ENCODE data around the gene GEMIN7. TPM values are rescaled to one million over a fixed set of nuclear protein-coding genes. Genes with fewer than 3 reads are reported as not detected.

GEMIN7 gene
- total and polyA plus RNA-seq, 11 donors = 11.4 to 40.8 (median 17.2) TPM

GRCh38 chr19:45035755-45036154, 43.3 kb upstream of the GEMIN7 start:
- WGBS, 4 donors = 93 to 97% (median 95%) methylated on average over 6 of the region's 6 CpGs
- no peak for ATAC-seq
- Histone ChIP-seq H3K27ac (no peak overlapping the region), H3K36me3 (peaks cover 0 to 82% (median 44%) of the 10 kb centered on the region in 9 donors), H3K27me3 (no peaks in the 10 kb centered on the region), H3K4me3 (no peak overlapping the region), H3K9me3 (peaks cover 0 to 4% (median 0%) of the 10 kb centered on the region in 12 donors), H3K4me1 (peaks cover 6 to 21% (median 19%) of the 10 kb centered on the region in 12 donors)
- intact Hi-C loops (cut with DNase I) = loop anchor here in 1 of 10 donors (5.0 kb wide), 1 partner anchor 42 kb away; the partner anchor contains the start of genes GEMIN7 and ZNF296
- TF ChIP-seq POLR2A (IDR thresholded peaks at IDR 0.05) (no peak), CTCF (IDR thresholded peaks at IDR 0.05) (no peak)
- DNase-seq = no peak

GRCh38 chr19:45037393-45038169, 41.5 kb upstream of the GEMIN7 start:
- no peak overlapping the region for H3K4me3 ChIP-seq
- TF ChIP-seq POLR2A (IDR thresholded peaks at IDR 0.05) = no peak
- no peak for TF ChIP-seq CTCF (IDR thresholded peaks at IDR 0.05)
- peaks cover 6 to 38% (median 31%) of the 10 kb centered on the region in 12 donors for H3K4me1 ChIP-seq
- H3K36me3 ChIP-seq = peaks cover 0 to 82% (median 50%) of the 10 kb centered on the region in 9 donors
- peak overlapping the region in 1 of 12 donors; percentile 97 for H3K27ac ChIP-seq
- H3K9me3 ChIP-seq = peaks cover 0 to 4% (median 0%) of the 10 kb centered on the region in 12 donors
- no peaks in the 10 kb centered on the region for H3K27me3 ChIP-seq
- WGBS, 4 donors = 90 to 95% (median 93%) methylated on average over 26 to 37 of the region's 37 CpGs
- DNase-seq (no peak), ATAC-seq (no peak)
- intact Hi-C loops (cut with DNase I) = loop anchor here in 3 of 10 donors (2.0 to 5.0 kb wide), 2 partner anchors 35 to 40 kb away; partner anchors contain the start of genes GEMIN7 (in 1 of the 3) and ZNF296 (in 1 of the 3)

- intact Hi-C loops (cut with DNase I) = loop anchor here in 3 of 10 donors (1.0 to 5.0 kb wide), 3 partner anchors 36 to 84 kb away; partner anchors contain the start of genes CLPTM1 (in 1 of the 3), GEMIN7 (in 1 of the 3) and ZNF296 (in 1 of the 3)
Measured at GRCh38 chr19:45038931-45039893, 39.8 kb upstream of the GEMIN7 start, which contains the start of gene CLASRP. CLASRP (plus strand) TSS chr19:45039045; CDS start chr19:45040213, 1,168 bp downstream.

More at GRCh38 chr19:45038931-45039893, 39.8 kb upstream of the GEMIN7 start, which contains the start of gene CLASRP:
- Histone ChIP-seq H3K27ac (peak within 1 kb of the TSS; percentile 90 to 97 (median 96)), H3K36me3 (peaks cover 0 to 80% (median 52%) of the 10 kb centered on the region in 9 donors), H3K4me3 (peak within 1 kb of the TSS; percentile 73 to 99 (median 91)), H3K27me3 (no peaks in the 10 kb centered on the region), H3K9me3 (peaks cover 0 to 4% (median 0%) of the 10 kb centered on the region in 12 donors), H3K4me1 (peaks cover 6 to 40% (median 31%) of the 10 kb centered on the region in 12 donors)
- TF ChIP-seq CTCF (IDR thresholded peaks at IDR 0.05) (no peak), POLR2A (IDR thresholded peaks at IDR 0.05) (peak in 1 of 2 donors; percentile 88)
- 3% methylated on average over 58 to 62 of the region's 62 CpGs for WGBS, 4 donors
- peak; percentile 95 to 99 (median 98) for ATAC-seq
- peak; percentile 93 to 94 (median 94) for DNase-seq

Data from heart left ventricle (tissue), 16 donors.